HEK293 (cell line): ENCODE measurements around the gene LAYN.

Experiments used
- ATF2 ChIP-seq: fragments of 450-650 bp; formaldehyde crosslinking; IDR thresholded peaks from 2 replicates; pipeline ENCODE4 v1.5.1; 2016; ENCODE audit warnings: missing biosample characterization, missing genetic modification characterization, low read depth
- EGR2 ChIP-seq: fragments of 450-650 bp; formaldehyde crosslinking; IDR thresholded peaks from 2 replicates; pipeline ENCODE4 v1.5.1; 2016; ENCODE audit warnings: low read depth, missing biosample characterization, missing genetic modification characterization
- SCRT1 ChIP-seq: fragments of 450-650 bp; formaldehyde crosslinking; IDR thresholded peaks from 2 replicates; pipeline ENCODE4 v1.5.1; 2016; ENCODE audit warnings: missing biosample characterization, missing genetic modification characterization, borderline replicate concordance
- SETDB1 ChIP-seq: IDR thresholded peaks from one replicate; pipeline ENCODE4 v1.6.1; 2017; ENCODE audit warnings: mild to moderate bottlenecking, low read length, moderate library complexity, mixed read lengths; ENCODE audit not compliant: insufficient read length
- SP2 ChIP-seq: fragments of 450-650 bp; formaldehyde crosslinking; IDR thresholded peaks from 2 replicates; pipeline ENCODE4 v1.5.1; 2016; ENCODE audit warnings: missing biosample characterization, missing genetic modification characterization
- YY1 ChIP-seq: fragments of 450-650 bp; formaldehyde crosslinking; IDR thresholded peaks from 2 replicates; pipeline ENCODE4 v1.5.1; 2018; ENCODE audit warnings: missing biosample characterization, missing genetic modification characterization
- ZNF24 ChIP-seq: fragments of 450-650 bp; formaldehyde crosslinking; IDR thresholded peaks from 2 replicates; pipeline ENCODE4 v1.5.1; 2016; ENCODE audit warnings: missing biosample characterization, missing genetic modification characterization
- ZNF501 ChIP-seq: fragments of 450-650 bp; formaldehyde crosslinking; IDR thresholded peaks from 2 replicates; pipeline ENCODE4 v1.5.1; 2016; ENCODE audit warnings: missing biosample characterization, missing genetic modification characterization
- ZNF513 ChIP-seq: fragments of 450-650 bp; IDR thresholded peaks from 2 replicates; pipeline ENCODE4 v1.5.1; 2018; ENCODE audit warnings: missing biosample characterization, missing genetic modification characterization
- TF ChIP-seq, protein P1 (sequence below): fragments of 450-650 bp; IDR thresholded peaks from 2 replicates; pipeline ENCODE4 v1.5.1; 2018; ENCODE audit warnings: missing biosample characterization, mild to moderate bottlenecking, missing genetic modification characterization
- TF ChIP-seq, protein P2 (sequence below): fragments of 450-650 bp; formaldehyde crosslinking; IDR thresholded peaks from 2 replicates; pipeline ENCODE4 v1.5.1; 2016; ENCODE audit warnings: missing biosample characterization, missing genetic modification characterization
- TF ChIP-seq, protein P3 (sequence below): fragments of 450-650 bp; formaldehyde crosslinking; IDR thresholded peaks from 2 replicates; pipeline ENCODE4 v1.5.1; 2016; ENCODE audit warnings: missing biosample characterization, missing genetic modification characterization

DNA sequence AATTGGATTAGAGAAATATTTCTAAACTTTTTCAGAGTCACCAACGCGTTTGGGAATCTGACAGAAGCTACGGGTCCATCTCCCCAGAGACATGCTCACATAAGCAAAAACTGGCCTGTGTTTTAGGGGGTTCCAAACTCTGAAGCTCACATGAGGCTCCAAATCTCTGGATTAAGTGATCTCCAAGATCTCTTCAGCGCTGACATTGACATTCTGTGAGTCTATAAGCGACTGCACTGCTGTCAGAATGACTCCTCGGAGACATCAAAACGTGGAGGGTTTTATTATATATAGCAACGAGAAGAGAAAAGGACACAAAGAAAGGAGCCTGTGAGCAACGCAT lies 61.1 kb downstream of the LAYN start:
- TF ChIP-seq YY1 (no peak), ZNF513 (tag by site-specific recombination) (no peak), SETDB1 (no peak), SP2 (no peak), ATF2 (tag by site-specific recombination) (no peak), ZNF501 (no peak), ZNF24 (tag by site-specific recombination) (no peak), EGR2 (no peak), SCRT1 (tag by site-specific recombination) (no peak)
- TF ChIP-seq, protein P1, sequence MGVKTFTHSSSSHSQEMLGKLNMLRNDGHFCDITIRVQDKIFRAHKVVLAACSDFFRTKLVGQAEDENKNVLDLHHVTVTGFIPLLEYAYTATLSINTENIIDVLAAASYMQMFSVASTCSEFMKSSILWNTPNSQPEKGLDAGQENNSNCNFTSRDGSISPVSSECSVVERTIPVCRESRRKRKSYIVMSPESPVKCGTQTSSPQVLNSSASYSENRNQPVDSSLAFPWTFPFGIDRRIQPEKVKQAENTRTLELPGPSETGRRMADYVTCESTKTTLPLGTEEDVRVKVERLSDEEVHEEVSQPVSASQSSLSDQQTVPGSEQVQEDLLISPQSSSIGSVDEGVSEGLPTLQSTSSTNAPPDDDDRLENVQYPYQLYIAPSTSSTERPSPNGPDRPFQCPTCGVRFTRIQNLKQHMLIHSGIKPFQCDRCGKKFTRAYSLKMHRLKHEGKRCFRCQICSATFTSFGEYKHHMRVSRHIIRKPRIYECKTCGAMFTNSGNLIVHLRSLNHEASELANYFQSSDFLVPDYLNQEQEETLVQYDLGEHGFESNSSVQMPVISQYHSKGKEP (tag by site-specific recombination): no peak
- TF ChIP-seq, protein P2, sequence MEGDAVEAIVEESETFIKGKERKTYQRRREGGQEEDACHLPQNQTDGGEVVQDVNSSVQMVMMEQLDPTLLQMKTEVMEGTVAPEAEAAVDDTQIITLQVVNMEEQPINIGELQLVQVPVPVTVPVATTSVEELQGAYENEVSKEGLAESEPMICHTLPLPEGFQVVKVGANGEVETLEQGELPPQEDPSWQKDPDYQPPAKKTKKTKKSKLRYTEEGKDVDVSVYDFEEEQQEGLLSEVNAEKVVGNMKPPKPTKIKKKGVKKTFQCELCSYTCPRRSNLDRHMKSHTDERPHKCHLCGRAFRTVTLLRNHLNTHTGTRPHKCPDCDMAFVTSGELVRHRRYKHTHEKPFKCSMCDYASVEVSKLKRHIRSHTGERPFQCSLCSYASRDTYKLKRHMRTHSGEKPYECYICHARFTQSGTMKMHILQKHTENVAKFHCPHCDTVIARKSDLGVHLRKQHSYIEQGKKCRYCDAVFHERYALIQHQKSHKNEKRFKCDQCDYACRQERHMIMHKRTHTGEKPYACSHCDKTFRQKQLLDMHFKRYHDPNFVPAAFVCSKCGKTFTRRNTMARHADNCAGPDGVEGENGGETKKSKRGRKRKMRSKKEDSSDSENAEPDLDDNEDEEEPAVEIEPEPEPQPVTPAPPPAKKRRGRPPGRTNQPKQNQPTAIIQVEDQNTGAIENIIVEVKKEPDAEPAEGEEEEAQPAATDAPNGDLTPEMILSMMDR (tag by site-specific recombination): no peak
- TF ChIP-seq, protein P3, sequence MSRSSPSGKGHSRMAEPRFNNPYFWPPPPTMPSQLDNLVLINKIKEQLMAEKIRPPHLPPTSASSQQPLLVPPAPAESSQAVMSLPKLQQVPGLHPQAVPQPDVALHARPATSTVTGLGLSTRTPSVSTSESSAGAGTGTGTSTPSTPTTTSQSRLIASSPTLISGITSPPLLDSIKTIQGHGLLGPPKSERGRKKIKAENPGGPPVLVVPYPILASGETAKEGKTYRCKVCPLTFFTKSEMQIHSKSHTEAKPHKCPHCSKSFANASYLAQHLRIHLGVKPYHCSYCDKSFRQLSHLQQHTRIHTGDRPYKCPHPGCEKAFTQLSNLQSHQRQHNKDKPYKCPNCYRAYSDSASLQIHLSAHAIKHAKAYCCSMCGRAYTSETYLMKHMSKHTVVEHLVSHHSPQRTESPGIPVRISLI (tag by site-specific recombination): no peak
